Hypothalamus (tissue), 51 donors: ENCODE data around the gene SQSTM1.
"Not testable (repeated sequence)": the region's sequence is repeated elsewhere in the genome, so short reads cannot be mapped to it uniquely, and the experiment has no call there.

Experiments
- DNase-seq, 51 donors: peaks; one replicate each; lab custom pipeline; 2025; lab: John Stamatoyannopoulos, UW

The SQSTM1 gene

GRCh38 chr5:179822444-179822990 lies 1.8 kb downstream of the SQSTM1 start:
- DNase-seq: no peak

- DNase-seq: no peak
Measured at GRCh38 chr5:179823937-179824744, 3.4 kb downstream of the SQSTM1 start.

- DNase-seq: no peak
Measured at GRCh38 chr5:179824745-179825112, 4.0 kb downstream of the SQSTM1 start.

- no peak for DNase-seq
Measured at GRCh38 chr5:179825655-179826182, 5.0 kb downstream of the SQSTM1 start.

- no peak for DNase-seq
Measured at GRCh38 chr5:179827680-179828079, 7.0 kb downstream of the SQSTM1 start.

GRCh38 chr5:179828756-179829421 lies 8.2 kb downstream of the SQSTM1 start:
- DNase-seq: no peak

- no peak for DNase-seq
Measured at GRCh38 chr5:179829732-179830435, 9.2 kb downstream of the SQSTM1 start.

GRCh38 chr5:179830818-179831468 lies 10.2 kb downstream of the SQSTM1 start:
- DNase-seq: no peak

GRCh38 chr5:179832039-179832745 lies 11.5 kb downstream of the SQSTM1 start:
- no peak for DNase-seq

- DNase-seq: no peak
Measured at GRCh38 chr5:179833056-179833708, 12.5 kb downstream of the SQSTM1 start.

GRCh38 chr5:179833709-179834070 lies 13.0 kb downstream of the SQSTM1 start:
- no peak for DNase-seq

- DNase-seq: no peak
Measured at GRCh38 chr5:179834120-179834519, 13.4 kb downstream of the SQSTM1 start.

GRCh38 chr5:179834871-179835270 lies 14.2 kb downstream of the SQSTM1 start:
- DNase-seq: not testable (repeated sequence)

- DNase-seq: no peak
Measured at GRCh38 chr5:179836225-179837019, 15.7 kb downstream of the SQSTM1 start.

- DNase-seq: no peak
Measured at GRCh38 chr5:179837076-179838011, 16.6 kb downstream of the SQSTM1 start.

GRCh38 chr5:179839328-179840256 lies 18.9 kb downstream of the SQSTM1 start:
- no peak for DNase-seq
